CD14-positive monocyte (primary cell): ENCODE data around the gene DBF4B. TPM values are rescaled to one million over a fixed set of nuclear protein-coding genes. Genes with fewer than 3 reads are reported as not detected.

Experiments used
- DNase-seq, 3 donors: peaks; one replicate each; pipeline ENCODE4 v3.0.0-alpha.2; 2011 to 2022
- H2AFZ ChIP-seq: 2 replicates; pipeline ENCODE4 v1.6.0; 2012; ENCODE audit warnings: mild to moderate bottlenecking, low read depth, low read length, inconsistent platforms; ENCODE audit not compliant: insufficient read depth, poor library complexity, severe bottlenecking
- H3K27ac ChIP-seq, 2 donors: 1 replicate in 1 of 2; 2 replicates in 1 of 2; pipeline ENCODE4 v1.5.1; 2012 to 2013; ENCODE audit warnings: low read length in 2 of 2, control low read depth in 1 of 2, inconsistent platforms in 1 of 2, low read depth in 1 of 2, mild to moderate bottlenecking in 1 of 2
- H3K27me3 ChIP-seq, 2 donors: one replicate each; pipeline versions ENCODE4 v1.6.0 to v1.6.1; 2011 to 2013; ENCODE audit warnings: low read length in 2 of 2; ENCODE audit not compliant: control insufficient read depth in 2 of 2, insufficient read depth in 2 of 2
- H3K36me3 ChIP-seq, 2 donors: replicated peaks in 1 of 2; 1 replicate in 1 of 2; 2 replicates in 1 of 2; pipeline versions ENCODE4 v1.5.1 to v1.6.1; 2012 to 2013; ENCODE audit warnings: low read length in 2 of 2, control low read depth in 1 of 2, inconsistent platforms in 1 of 2, mild to moderate bottlenecking in 1 of 2; ENCODE audit not compliant: insufficient read depth in 2 of 2, control insufficient read depth in 1 of 2
- H3K4me1 ChIP-seq, 2 donors: 1 replicate in 1 of 2; 2 replicates in 1 of 2; pipeline versions ENCODE4 v1.5.1 to v1.6.1; 2012 to 2013; ENCODE audit warnings: low read length in 2 of 2, control low read depth in 1 of 2, inconsistent platforms in 1 of 2, mild to moderate bottlenecking in 1 of 2, moderate library complexity in 1 of 2; ENCODE audit not compliant: insufficient read depth in 2 of 2, control insufficient read depth in 1 of 2
- H3K4me2 ChIP-seq: replicated peaks from 2 replicates; pipeline ENCODE3; 2012; ENCODE audit warnings: low read length, moderate library complexity, mild to moderate bottlenecking; ENCODE audit not compliant: poor library complexity, severe bottlenecking; ENCODE audit errors: extremely low read depth
- H3K4me3 ChIP-seq, 3 experiments: fragments of 200-600 bp in 1 of 3; sonication (generic) in 1 of 3; replicated peaks in 1 of 3; 1 replicate in 2 of 3; 2 replicates in 1 of 3; pipeline ENCODE4 v1.5.1; 2011 to 2013; ENCODE audit warnings: low read length in 3 of 3, mild to moderate bottlenecking in 3 of 3, control low read depth in 2 of 3, low read depth in 2 of 3, inconsistent platforms in 1 of 3, moderate library complexity in 1 of 3
- H3K79me2 ChIP-seq: 2 replicates; pipeline ENCODE4 v1.6.0; 2012; ENCODE audit warnings: mild to moderate bottlenecking, control low read depth, inconsistent platforms, low read length, moderate library complexity; ENCODE audit not compliant: insufficient read depth
- H3K9ac ChIP-seq: 2 replicates; pipeline ENCODE4 v1.6.0; 2017; ENCODE audit warnings: low read length, mild to moderate bottlenecking; ENCODE audit not compliant: insufficient read depth, poor library complexity, severe bottlenecking
- H3K9me3 ChIP-seq, 2 donors: replicated peaks in 1 of 2; 1 replicate in 1 of 2; 2 replicates in 1 of 2; pipeline versions ENCODE4 v1.5.1 to v1.6.1; 2012 to 2013; ENCODE audit warnings: low read length in 2 of 2, control low read depth in 1 of 2; ENCODE audit not compliant: control insufficient read depth in 1 of 2, insufficient read depth in 1 of 2
- H4K20me1 ChIP-seq: 2 replicates; pipeline ENCODE4 v1.6.0; 2012; ENCODE audit warnings: mild to moderate bottlenecking, low read length, control low read depth, moderate library complexity; ENCODE audit not compliant: insufficient read depth
- H3K27ac Mint-ChIP-seq, 7 donors: one replicate each; pipeline ENCODE4 v1.8.0; 2020; ENCODE audit warnings: mild to moderate bottlenecking in 7 of 7, mixed read lengths in 7 of 7, moderate library complexity in 6 of 7, inconsistent platforms in 2 of 7
- H3K27me3 Mint-ChIP-seq, 3 donors: one replicate each; pipeline ENCODE4 v1.8.0; 2021 to 2022; ENCODE audit warnings: low read depth in 3 of 3, mild to moderate bottlenecking in 3 of 3, mixed read lengths in 3 of 3, moderate library complexity in 3 of 3, inconsistent platforms in 1 of 3
- H3K36me3 Mint-ChIP-seq, 2 donors: one replicate each; pipeline ENCODE4 v1.8.0; 2020; ENCODE audit warnings: mixed read lengths in 2 of 2, inconsistent platforms in 1 of 2, mild to moderate bottlenecking in 1 of 2
- H3K4me1 Mint-ChIP-seq: one replicate; pipeline ENCODE4 v1.8.0; 2020; ENCODE audit warnings: mild to moderate bottlenecking, mixed read lengths
- H3K4me3 Mint-ChIP-seq, 2 donors: one replicate each; pipeline ENCODE4 v1.8.0; 2020; ENCODE audit warnings: mild to moderate bottlenecking in 2 of 2, mixed read lengths in 2 of 2, moderate library complexity in 1 of 2
- H3K9me3 Mint-ChIP-seq, 7 donors: one replicate each; pipeline ENCODE4 v1.8.0; 2020 to 2022; ENCODE audit warnings: mixed read lengths in 7 of 7, mild to moderate bottlenecking in 6 of 7, moderate library complexity in 6 of 7, inconsistent platforms in 2 of 7
- CTCF ChIP-seq: fragments of 200-600 bp; IDR thresholded peaks from one replicate; pipeline ENCODE4 v1.8.0; 2022; ENCODE audit warnings: antibody characterized with exemption, mild to moderate bottlenecking
- WGBS: methylation state at CpG from one replicate; pipeline ENCODE4 v1.1.5; 2013; ENCODE audit warnings: missing lambda C conversion rate; ENCODE audit not compliant: insufficient coverage; 5-methylcytosine and 5-hydroxymethylcytosine counted together
- intact Hi-C, 2 donors: fragments of 100-400 bp; cut with micrococcal nuclease; formaldehyde crosslinking; loops; one replicate each; pipeline versions ENCODE4 v1.15.0 to v1.15.1; 2023
- polyA plus RNA-seq, 3 donors: library from polyadenylated mRNA; depleted of rRNA in 1 of 3; unstranded in 2 of 3; stranded (reverse) in 1 of 3; fragments of 300-500 nt in 2 of 3; fragments of >200 nt in 1 of 3; fragmentation: Illumina TruSeq in 2 of 3; gene quantifications; 1 replicate in 2 of 3; 2 replicates in 1 of 3; pipeline ENCODE4 v1.2.3, GENCODE V29; 2012 to 2021

The DBF4B gene
- polyA plus RNA-seq, 3 donors, result 0.23 to 2.9 (median 0.34) TPM

- Mint-ChIP-seq H3K36me3 (no peaks in the 10 kb centered on the region), H3K4me1 (no peaks in the 10 kb centered on the region), H3K9me3 (no peaks in the 10 kb centered on the region), H3K4me3 (no peak overlapping the region), H3K27me3 (peaks cover 0 to 14% (median 6%) of the 10 kb centered on the region in 3 donors), H3K27ac (no peak overlapping the region)
- Histone ChIP-seq H3K9me3 (no peaks in the 10 kb centered on the region), H3K4me1 (no peaks in the 10 kb centered on the region), H3K79me2 (no peaks in the 10 kb centered on the region), H2AFZ (no peak overlapping the region), H3K27me3 (peaks cover 4 to 17% of the 10 kb centered on the region in 2 donors), H3K4me3 (no peak overlapping the region), H3K9ac (no peak overlapping the region), H4K20me1 (no peaks in the 10 kb centered on the region), H3K4me2 (no peak overlapping the region), H3K27ac (no peak overlapping the region), H3K36me3 (no peaks in the 10 kb centered on the region)
- TF ChIP-seq CTCF, result no peak
- intact Hi-C loops, result no loop called here
- DNase-seq, result no peak
- no CpG with 5 or more reads among the region's 1 CpG for WGBS
Measured at GRCh38 chr17:44666006-44666405, 42.5 kb upstream of the DBF4B start.

GRCh38 chr17:44672479-44673093 lies 35.9 kb upstream of the DBF4B start:
- H3K4me1 ChIP-seq, result no peaks in the 10 kb centered on the region
- H2AFZ ChIP-seq, result no peak overlapping the region
- Mint-ChIP-seq H3K27me3 (peaks cover 0 to 7% (median 6%) of the 10 kb centered on the region in 3 donors), H3K36me3 (peaks cover 12 to 13% of the 10 kb centered on the region in 2 donors), H3K4me3 (no peak overlapping the region), H3K9me3 (no peaks in the 10 kb centered on the region), H3K27ac (no peak overlapping the region), H3K4me1 (no peaks in the 10 kb centered on the region)
- H3K9me3 ChIP-seq, result no peaks in the 10 kb centered on the region
- no peak overlapping the region for H3K27ac ChIP-seq
- H3K9ac ChIP-seq, result no peak overlapping the region
- peaks cover 2 to 9% of the 10 kb centered on the region in 2 donors for H3K36me3 ChIP-seq
- no peaks in the 10 kb centered on the region for H3K79me2 ChIP-seq
- no peak overlapping the region for H3K4me3 ChIP-seq
- intact Hi-C loops, result loop anchor here in 1 of 2 donors (10.0 kb wide), 1 partner anchor 138 kb away; no protein-coding TSS in a partner anchor
- H3K27me3 ChIP-seq, result peaks cover 4 to 10% of the 10 kb centered on the region in 2 donors
- peak in 1 of 3 donors; percentile 9 for DNase-seq
- H3K4me2 ChIP-seq, result no peak overlapping the region
- no peaks in the 10 kb centered on the region for H4K20me1 ChIP-seq
- peak; percentile 67 for TF ChIP-seq CTCF
